T-helper 2 cell (primary cell): Measurements from ENCODE around the gene SLC41A3.
"Not testable (repeated sequence)": the region's sequence is repeated elsewhere in the genome, so short reads cannot be mapped to it uniquely, and the experiment has no call there.

Experiments
- DNase-seq, 5 experiments: peaks; one replicate each; pipeline versions ENCODE4 v3.0.0 to v3.0.0-alpha.2; 2012 to 2022

SLC41A3 gene

GRCh38 chr3:126053513-126053912 is 30.4 kb downstream of the SLC41A3 start:
- DNase-seq: peak in 1 of 5 experiments; percentile 16

- peak in 1 of 5 experiments; percentile 42 for DNase-seq
These were observed 31.5 kb downstream of the SLC41A3 start for GRCh38 chr3:126052196-126053058.

- no peak for DNase-seq
These were observed 32.2 kb downstream of the SLC41A3 start for GRCh38 chr3:126051741-126052140.

- DNase-seq: no peak
These were observed 32.7 kb downstream of the SLC41A3 start for GRCh38 chr3:126051234-126051633.

GRCh38 chr3:126050626-126051025 is 33.3 kb downstream of the SLC41A3 start:
- DNase-seq: no peak

- DNase-seq: no peak
These were observed 33.9 kb downstream of the SLC41A3 start for GRCh38 chr3:126050050-126050392.

GRCh38 chr3:126049289-126050049 is 34.5 kb downstream of the SLC41A3 start:
- DNase-seq: no peak

GRCh38 chr3:126040386-126040785 is 43.5 kb downstream of the SLC41A3 start:
- no peak for DNase-seq

GRCh38 chr3:126039870-126040269 is 44.1 kb downstream of the SLC41A3 start:
- DNase-seq: no peak

GRCh38 chr3:126038791-126039190 is 45.1 kb downstream of the SLC41A3 start:
- DNase-seq: not testable (repeated sequence)

GRCh38 chr3:126036056-126036549 is 47.8 kb downstream of the SLC41A3 start:
- no peak for DNase-seq

GRCh38 chr3:126035362-126036050 is 48.4 kb downstream of the SLC41A3 start:
- no peak for DNase-seq

- DNase-seq: peak in 1 of 5 experiments; percentile 89
These were observed 49.2 kb downstream of the SLC41A3 start for GRCh38 chr3:126034481-126035361.

GRCh38 chr3:126033765-126034164 is 50.2 kb downstream of the SLC41A3 start:
- no peak for DNase-seq

GRCh38 chr3:126033051-126033745 is 50.7 kb downstream of the SLC41A3 start:
- DNase-seq: no peak

GRCh38 chr3:126031981-126032471 is 51.9 kb downstream of the SLC41A3 start:
- DNase-seq: no peak

- no peak for DNase-seq
These were observed 53.5 kb downstream of the SLC41A3 start for GRCh38 chr3:126030455-126030854.

GRCh38 chr3:126029241-126029640 is 54.7 kb downstream of the SLC41A3 start:
- DNase-seq: no peak

- no peak for DNase-seq
These were observed 55.8 kb downstream of the SLC41A3 start for GRCh38 chr3:126028096-126028495.

- DNase-seq: no peak
These were observed 57.2 kb downstream of the SLC41A3 start for GRCh38 chr3:126026761-126027160.

GRCh38 chr3:126026277-126026751 is 57.6 kb downstream of the SLC41A3 start:
- peak in 2 of 5 experiments; percentile 22 to 28 for DNase-seq
